Activated CD4-positive, CD25-positive, alpha-beta regulatory T cell (primary cell): ENCODE results near the gene UBE2M.
"Not testable (repeated sequence)": the region's sequence is repeated elsewhere in the genome, so short reads cannot be mapped to it uniquely, and the experiment has no call there.

Experiments used
- DNase-seq, 4 experiments: peaks; one replicate each; lab custom pipeline; 2025; lab: John Stamatoyannopoulos, UW

Gene UBE2M

DNA sequence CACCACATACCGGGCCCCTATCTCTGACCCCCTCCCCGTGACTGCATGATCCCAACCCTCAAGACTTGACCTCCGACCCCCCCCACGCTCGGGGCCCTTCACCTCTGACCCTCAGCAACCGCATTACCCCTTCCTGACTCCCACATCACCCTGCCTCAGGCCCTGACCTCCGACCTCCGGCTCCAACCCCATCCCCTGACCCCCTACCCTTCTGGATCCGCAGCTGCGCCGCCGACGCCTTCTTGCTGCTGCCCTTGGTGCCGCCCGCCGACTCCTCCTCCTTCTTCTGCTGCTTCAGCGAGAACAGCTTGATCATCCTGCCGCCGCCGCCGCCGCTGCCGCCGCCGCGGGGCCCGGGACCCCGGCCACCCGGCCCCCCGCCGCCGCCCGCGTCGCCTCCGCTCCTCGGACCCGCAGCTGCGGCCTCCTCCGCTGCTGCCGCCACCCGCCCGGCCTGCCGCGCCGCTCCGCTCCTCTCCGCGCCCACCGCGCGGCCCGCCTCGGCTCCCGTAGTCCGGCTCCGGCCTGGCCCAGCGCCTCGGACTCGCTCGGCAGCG lies at the start of gene UBE2M:
Gene UBE2M (minus strand): TSS at position 546 of the 557 bp plus-strand sequence. CDS start 230 bp downstream, at position 316.
- DNase-seq = no peak

DNA sequence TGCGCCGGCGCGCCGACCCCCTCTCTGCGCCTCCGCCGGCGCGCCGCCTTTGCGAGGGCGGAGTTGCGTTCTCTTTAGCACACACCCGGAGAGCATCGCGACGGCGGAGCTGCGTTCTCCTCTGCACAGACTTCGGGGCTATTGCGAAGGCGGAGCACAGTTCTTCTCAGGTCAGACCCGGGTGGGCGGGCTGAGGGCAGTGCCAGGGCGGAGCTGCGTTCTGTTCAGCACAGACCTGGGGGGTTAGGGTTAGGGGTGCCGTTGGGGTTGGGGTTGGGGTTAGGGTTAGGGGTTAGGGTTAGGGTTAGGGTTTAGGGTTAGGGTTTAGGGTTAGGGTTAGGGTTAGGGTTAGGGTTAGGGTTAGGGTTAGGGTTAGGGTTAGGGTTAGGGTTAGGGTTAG lies 48.8 kb upstream of the UBE2M start:
- DNase-seq = not testable (repeated sequence)

DNA sequence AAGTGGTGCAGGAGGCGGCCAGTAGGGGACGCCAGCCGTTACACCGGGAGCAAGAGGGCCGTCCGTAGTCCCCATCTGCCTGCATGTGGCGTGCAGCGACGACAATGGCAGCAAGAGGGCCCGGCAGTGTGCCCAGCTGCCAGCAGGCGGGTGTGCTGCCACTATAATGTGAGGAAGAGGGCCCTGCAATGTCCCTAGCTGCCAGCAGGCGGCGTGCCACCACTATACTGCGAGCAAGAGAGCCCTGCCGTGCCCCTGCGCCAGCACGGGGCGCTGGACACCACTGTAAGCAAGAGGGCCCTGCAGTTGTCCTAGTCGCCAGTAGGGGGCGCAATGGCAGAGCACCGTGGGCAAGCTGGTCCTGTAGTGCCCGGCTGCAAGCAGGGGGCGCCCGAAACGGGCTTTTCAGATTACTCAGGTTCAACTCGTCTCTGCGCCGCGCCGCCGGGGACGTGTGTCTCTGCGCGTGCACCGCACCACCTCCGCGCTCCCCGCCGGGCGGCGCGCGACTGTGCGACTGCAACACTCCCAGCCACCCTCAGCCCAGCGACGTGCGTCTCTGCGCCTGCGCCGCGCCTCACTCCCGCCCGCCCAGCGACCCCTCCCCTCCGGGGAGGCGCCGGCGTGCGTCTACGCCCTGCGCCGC lies 48.0 kb upstream of the UBE2M start:
- DNase-seq = not testable (repeated sequence)

DNA sequence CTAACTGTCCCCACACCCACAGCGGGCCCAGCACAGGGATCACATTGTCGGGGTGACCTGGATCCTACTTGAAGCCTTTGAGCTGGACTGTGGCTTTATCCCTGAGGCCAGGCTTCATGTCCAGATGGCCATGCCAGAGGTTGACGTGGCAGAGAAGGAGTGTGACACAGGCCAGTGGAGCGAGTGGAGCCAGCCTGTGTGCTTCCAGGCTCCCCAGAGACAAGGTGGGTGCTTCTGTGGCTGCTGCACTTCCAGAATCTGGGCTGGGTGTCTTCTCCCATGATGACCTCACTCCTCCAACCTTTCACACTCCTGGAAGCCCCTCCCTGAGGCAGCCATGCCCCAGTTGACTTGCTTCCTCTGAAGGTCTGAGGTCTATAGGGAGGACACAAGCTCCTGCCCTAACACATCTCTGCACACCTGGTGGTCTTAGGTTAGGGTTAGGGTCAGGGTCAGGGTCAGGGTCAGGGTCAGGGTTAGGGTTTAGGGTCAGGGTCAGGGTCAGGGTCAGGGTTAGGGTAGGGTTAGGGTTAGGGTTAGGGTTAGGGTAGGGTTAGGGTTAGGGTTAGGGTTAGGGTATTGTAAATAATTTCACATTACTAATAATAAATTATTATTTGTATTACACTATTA lies 27.8 kb upstream of the UBE2M start:
- no peak for DNase-seq

DNA sequence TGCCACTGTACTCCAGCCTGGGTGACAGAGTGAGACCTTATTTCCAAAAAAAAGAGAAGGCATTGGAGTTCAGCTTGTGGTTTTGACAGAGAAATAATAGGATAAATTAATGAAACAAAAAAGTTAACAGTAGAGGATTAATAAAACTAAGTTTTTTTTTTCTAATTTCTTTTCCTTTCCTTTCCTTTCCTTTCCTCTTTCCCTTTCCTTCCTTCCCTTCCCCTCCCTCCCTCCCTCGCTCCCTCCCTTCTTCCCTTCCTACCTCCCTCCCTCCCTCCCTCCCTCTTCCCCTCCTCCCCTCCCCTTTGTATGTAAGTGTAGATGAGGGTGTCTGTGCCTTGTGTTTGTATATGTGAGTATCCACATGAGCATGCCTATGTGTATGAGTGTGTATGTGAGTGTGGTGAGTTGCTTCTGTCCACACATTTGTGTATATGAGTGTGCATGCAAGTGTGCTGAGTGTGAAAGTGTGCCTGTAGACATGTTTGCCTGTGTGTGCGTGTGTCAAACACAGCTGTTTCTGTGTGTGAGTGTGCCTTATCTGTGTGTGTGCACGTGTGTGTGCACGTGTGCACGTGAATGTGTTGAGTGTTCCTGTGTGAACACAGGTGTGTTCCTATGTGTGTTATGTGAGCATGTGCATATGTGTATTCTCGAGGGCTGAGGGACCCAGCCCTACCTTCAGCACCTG lies 27.2 kb upstream of the UBE2M start:
- DNase-seq = no peak

DNA sequence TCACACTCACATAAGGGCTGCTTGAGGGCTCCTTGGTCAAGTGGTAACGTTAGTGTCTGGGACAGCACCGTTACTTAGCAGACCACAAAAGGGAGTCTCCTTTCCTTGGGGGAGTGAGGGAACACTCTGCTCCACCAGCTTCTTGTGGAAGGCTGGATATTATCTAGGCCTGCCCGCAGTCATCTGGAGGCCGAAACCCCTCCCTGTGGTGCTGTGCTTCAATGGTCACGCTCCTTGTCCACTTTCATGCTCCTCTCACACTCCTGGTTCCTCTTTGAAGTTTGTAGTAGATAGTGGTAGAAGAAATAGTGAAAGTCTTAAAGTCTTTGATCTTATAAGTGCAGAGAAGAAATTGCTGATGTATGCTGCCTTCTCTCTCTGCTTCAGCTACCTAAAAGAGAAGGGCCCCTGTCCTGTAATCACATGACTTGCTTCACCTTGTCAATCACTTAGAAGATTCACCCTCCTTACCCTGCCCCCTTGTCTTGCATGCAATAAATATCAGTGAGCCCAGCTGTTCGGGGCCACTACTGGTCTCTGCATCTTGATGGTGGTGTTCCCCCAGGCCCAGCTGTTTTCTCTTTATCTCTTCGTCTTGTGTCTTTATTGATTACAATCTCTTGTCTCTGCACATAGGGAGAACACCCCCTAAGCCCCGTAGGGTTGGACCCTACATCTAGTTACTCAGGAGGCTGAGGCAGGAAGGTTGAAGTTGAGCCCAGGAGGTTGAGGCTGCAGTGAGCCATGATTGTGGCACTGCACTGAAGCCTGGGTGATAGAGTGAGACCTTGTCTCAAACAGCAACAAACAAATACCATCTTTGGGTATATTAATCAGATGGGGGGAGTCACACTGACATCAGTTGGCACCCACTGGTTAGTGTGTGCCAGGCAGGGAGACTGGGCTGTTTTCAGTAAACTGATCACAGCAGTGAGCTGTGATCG lies 26.4 kb upstream of the UBE2M start:
- DNase-seq = no peak

DNA sequence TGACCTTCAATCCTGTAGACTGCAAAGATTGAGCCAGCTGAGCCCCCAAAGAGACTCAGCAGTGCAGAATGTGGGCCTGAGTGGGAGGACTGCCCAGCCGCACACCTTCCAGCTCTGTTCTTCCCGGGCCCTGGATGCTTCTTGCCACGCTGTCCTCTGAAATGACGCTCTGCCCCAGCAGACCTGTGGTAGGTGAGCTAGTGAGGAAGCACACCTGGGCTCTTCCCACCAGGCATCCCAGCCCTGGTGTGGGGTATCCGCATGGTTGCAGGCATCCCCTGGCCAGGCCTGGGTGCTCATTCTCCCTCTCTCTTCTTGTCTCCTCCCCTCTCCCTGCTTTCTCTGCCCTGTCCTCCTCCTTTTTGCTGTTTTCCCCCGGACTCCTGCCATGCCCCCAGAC lies 24.6 kb upstream of the UBE2M start:
- DNase-seq = no peak

DNA sequence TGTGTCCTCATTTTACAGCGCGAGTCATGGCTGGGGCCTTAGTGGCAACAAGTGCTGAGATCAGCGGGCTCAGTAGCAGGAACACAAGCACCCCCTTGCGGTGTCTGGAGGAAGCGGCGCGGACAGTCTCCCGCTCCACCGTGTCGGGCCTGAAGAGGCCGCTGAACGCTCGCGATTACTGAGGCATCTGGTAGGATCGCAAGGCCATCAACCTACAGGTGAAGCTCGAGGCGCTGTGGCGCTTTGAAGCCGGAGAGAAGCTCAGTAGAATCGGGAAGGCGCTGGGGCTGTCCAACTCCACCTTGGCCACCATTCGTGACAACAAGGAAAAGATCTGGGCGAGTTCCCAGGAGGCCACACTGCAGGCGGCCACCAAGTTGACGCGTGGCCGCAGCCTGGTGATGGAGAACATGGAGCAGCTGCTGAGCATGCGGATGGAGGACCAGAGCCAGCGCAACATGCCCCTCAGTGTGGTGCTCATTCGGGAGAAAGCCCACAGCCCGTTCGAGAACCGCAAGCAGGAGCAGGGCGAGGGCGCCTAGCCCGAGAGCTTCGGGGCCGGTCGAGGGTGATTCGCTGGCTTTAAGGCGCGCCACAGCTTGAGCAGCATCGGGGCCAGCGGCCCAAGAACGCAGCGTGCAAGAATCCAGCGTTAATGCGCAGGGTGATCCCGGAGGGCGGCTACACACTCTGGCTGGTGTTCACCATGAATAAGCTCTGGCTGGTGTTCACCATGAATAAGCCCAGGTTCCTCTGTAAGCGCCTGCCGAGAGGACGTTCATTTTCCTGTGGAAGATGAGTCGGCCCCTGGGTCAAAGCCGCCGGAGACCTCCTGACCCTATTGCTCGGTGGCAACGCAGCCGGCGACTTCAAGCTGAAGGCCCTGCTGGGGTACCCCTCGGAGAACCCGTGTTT lies 23.1 kb upstream of the UBE2M start:
- no peak for DNase-seq

DNA sequence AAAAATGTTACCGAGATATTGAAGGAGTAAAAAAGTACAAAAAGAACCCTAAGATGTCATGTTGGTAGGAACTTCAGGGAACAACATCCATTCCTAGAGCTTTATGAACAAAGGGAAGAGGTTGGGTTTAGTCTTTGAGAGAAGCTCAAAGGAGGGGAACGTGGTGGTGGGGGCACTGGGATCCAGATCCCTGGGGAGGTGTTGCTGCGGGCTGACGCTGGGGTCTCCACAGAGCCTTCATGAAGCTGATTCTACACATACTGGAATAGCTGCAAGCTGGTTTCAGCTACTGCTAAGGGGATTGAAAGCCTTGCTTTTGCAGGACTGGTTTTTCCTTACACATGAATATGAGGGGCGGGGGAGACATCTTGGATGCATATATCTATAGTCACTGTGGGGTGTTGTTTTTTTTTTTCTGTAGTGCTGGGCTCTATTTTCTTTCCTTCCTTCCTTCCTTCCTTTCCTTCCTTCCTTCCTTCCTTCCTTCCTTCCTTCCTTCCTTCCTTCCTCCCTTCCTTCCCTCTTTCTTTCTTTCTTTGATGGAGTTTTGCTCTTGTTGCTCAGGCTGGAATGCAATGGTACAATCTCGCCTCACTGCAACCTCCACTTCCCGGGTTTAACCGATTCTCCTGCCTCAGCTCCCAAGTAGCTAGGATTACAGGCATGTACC lies 21.2 kb upstream of the UBE2M start:
- no peak for DNase-seq

DNA sequence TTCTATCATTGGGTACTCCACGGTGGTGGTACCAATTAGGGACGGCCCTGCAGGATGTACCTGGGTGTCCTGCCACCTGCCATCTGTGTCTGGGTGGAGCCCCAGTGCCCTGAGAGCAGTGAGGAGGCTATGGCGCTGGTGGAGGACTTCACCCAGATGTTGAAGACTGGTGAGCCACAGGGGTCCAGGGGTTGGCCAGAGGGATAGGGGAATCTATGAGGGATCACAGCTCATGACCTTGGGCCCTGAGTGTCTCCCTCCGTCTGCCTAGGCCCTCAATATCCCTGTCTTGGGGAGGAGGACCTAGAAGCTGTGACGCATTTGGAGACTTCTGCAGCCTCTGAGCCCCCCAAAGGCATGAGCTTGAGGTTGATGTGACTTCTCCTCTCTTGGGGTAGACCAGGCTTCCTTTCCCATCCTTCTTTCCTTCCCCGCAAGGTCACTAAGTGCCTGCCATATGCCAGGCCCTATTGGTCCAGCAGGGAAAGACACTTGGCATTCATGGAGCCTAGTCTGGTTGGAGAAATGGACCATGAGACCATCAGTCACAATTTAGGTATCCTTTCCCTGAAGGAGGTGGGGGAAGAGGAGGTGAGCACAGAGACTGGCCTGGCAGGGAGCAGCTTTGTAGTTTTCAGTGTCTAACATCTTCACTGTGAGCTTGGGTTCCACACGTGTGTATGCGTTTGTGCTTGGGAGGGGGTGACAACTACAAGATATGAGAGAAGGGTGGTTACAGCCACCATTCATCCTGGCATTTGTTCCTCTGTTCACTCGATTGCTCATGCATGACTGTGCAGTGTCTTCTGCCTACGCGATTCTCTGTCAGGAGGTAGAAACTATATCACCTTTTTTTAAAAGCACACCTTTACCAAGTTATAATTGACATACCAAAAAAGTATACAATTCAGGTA lies 19.9 kb upstream of the UBE2M start:
- no peak for DNase-seq

DNA sequence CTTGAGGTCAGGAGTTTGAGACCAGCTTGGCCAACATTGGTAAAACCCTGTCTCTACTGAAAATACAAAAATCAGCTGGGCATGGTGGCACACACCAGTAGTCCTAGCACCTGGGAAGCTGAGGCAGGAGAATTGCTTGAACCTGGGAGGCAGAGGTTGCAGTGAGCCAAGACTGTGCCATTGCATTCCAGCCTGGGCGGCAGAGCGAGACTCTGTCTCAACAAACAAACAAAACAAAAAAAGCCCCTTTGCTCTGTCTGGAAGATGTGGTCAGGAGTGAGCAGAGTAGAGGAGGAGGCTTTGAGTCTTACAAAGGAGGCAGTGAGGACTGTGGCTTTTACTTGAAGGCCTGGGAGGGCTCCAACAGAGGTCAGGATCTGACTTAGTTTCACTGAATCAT lies 19.2 kb upstream of the UBE2M start:
- not testable (repeated sequence) for DNase-seq

DNA sequence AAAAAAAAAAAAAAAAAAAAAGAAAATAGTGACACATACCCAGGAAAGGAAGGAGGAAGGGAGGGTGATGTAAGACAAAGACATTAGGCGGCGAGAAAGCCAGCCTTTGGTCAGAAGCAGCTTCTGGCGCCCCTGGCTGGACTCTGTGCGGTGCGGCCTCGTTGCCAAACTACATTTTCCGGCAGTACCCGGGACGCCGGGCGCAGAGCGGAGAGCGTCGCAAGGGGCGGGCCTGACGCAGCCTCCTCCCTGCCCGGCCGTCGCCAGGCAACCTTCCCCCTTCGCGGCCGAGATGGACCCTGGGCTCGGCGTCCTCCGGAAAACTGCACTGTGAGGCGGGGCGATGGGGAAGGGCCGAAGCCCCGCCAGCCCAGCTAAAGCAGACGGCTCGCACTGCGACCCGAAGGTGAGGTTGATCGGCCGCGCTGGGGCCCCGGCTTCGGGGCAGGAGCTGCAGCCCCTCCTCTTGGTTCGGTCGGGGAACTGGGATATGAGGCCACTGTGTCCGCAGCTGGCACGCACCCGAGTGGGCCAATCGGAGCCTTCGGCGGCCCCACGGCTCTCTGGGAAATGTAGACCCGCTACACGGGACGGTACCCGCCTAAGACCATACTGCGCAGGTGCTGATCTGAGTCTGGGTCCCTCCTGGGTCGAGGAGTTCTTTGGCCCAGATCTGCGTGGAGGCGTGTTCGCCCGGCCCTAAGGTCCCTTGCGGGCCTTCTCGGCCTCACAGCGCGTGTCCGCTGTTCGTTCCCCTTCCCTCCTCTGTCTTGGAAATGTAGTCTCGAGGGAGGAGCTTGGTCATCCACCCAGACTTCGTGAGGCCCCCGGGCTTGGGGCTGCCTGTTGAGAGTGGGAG lies 17.0 kb upstream of the UBE2M start:
- no peak for DNase-seq

DNA sequence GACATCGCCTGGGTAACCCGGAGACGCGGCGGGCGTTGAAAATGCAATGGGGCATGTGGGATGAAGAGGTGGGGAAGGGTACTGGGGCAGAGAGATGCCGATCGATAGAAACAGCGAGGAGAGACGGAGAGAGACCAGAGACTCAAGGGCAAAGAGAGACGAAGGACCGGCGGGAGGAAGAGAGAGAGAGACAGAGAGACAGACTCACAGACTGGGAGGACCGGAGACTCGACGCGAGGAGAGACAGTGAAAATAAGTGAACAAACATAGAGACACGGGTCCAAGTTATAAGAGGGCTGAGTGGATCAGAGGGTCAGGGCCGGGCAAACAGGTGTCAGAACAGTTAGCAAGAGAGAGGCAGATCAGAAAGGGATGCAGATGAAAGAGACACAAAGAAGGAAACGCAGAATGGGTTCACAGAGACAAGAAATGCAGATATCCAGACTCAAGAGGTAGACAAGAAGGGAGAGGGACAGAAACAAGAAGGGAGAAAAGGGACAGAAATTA lies 15.3 kb upstream of the UBE2M start:
- no peak for DNase-seq

DNA sequence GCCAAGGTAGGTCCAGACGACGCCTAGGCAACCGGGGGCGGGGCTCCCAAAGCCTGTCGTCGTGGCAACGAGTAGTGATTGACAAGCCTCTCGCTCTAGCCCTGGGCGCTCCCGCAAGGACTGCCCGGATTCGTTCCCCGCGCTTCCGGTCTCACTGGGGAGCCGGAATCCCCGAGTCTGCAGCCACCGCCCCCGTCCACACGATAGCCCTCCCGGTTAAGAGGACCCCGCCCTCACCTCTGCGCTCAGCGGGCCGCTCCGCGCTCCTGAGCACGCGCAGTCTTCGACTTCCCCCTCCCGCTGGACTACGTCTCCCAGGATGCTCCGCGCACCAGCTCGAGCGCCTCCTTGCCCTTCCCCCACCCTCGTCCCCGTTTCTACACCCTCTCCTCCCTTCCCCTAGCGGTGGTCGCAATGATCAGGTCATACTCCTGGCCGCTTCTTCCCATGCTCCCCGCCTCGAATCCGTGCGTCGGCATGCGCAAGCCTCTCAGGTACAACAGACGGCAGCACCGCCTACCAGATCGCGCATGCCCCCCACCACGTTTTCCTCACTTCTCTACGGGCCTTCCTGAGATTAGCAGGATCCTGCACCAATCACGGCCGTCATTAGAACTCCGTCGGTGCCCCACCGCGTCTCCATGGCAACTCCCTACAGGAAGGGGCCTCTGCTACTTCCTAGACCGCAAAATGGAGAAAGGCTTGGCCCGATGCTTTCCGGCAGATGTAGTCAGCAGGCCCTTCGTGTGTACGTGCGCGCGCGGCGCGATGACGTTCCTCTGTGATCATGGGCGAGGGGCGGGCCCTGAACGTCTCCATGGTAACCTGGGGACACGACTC lies 14.6 kb upstream of the UBE2M start, which contains the start of gene MZF1:
Gene MZF1 (minus strand): TSS at position 518 of the 840 bp plus-strand sequence. CDS start 1,946 bp downstream, outside the sequence.
- no peak for DNase-seq

DNA sequence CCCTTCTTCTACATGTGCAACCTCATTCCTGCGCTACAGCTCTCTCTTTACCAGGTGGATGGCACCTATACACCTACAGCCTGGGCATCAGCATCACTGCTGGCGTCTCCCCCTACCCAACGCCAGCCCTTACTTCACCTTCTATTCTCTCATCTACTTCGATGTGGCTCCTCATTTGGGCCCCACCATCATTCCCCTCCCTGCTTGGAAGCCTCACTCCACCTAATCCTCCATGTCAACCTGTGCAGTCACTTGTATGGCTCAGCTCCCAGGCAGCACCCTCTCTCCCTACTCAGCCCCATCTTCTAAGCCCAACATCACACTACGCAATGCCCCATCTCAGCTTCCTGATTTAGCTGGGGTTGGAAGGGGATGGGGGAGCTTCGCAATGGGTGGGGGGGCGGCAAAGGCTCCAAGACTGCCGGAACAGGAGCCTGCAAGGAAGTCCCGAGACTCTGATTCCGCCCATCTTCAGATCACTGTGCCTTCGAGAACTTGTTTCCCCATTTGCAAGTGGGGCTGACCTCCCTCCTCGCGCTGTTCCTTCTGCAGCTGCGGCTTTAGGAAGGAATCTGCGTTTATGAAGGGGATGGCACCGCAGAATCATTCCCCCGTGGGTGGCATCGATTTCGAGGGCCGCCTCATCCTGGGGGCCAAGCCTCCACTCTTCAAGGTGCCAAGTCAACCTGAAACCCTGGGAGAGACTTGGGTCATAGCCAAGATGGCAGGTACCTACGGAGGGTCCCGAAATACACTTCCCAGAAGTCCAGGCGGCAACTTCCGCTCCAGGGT lies 13.8 kb upstream of the UBE2M start:
- DNase-seq = no peak

DNA sequence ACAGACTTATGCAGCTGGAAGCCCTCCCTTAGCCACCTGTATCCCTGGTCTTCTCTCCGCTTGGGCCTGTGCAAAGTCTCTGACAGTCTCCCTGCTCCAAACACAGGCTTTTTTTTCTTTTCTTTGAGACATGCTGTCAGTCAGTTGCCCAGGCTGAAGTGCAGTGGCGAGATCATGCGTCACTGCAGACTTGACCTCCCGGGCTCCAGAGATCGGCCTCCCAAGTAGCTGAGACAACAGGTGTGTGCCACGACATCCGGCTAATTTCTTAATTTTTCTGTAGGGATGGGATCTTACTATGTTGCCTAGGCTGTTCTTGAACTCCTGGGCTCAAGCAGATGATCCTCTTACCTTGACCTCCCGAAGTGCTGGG lies 13.2 kb upstream of the UBE2M start:
- no peak for DNase-seq
